Neural cell (in vitro differentiated cells): ENCODE measurements around the gene PPIAL4G. TPM values are rescaled to one million over a fixed set of nuclear protein-coding genes. Genes with fewer than 3 reads are reported as not detected.
"Not testable (repeated sequence)": the region's sequence is repeated elsewhere in the genome, so short reads cannot be mapped to it uniquely, and the experiment has no call there.

Experiments used
- H2AFZ ChIP-seq: fragments of 200-600, 300-800 bp; sonication (generic), shearing (Covaris generic); 2 replicates; pipeline ENCODE4 v1.6.0; 2014; ENCODE audit warnings: low read depth, mild to moderate bottlenecking, antibody characterized with exemption, low read length, moderate library complexity
- H3F3A ChIP-seq: fragments of 200-600 bp; shearing (Covaris generic); 2 replicates; pipeline ENCODE4 v1.6.1; 2016; ENCODE audit warnings: mild to moderate bottlenecking, moderate library complexity, mixed read lengths, antibody characterized with exemption, low read length; ENCODE audit not compliant: insufficient read depth, poor library complexity, severe bottlenecking
- H3K27ac ChIP-seq: fragments of 200-600, 300-800 bp; sonication (generic), shearing (Covaris generic); 2 replicates; pipeline ENCODE4 v1.5.1; 2014; ENCODE audit warnings: mild to moderate bottlenecking, low read length, moderate library complexity
- H3K27me3 ChIP-seq: fragments of 300-800, 200-600 bp; sonication (generic), shearing (Covaris generic); 2 replicates; pipeline ENCODE4 v1.6.0; 2014; ENCODE audit warnings: mild to moderate bottlenecking, low read depth, low read length, moderate library complexity; ENCODE audit not compliant: insufficient read depth
- H3K36me3 ChIP-seq: fragments of 300-800, 200-600 bp; sonication (generic), shearing (Covaris generic); 2 replicates; pipeline ENCODE4 v1.5.1; 2014; ENCODE audit warnings: mild to moderate bottlenecking, antibody characterized with exemption, low read length, moderate library complexity; ENCODE audit not compliant: insufficient read depth
- H3K4me2 ChIP-seq: fragments of 300-800, 200-600 bp; sonication (generic), shearing (Covaris generic); 2 replicates; pipeline ENCODE4 v1.6.0; 2014; ENCODE audit warnings: mild to moderate bottlenecking, low read length
- H3K4me3 ChIP-seq: fragments of 300-800, 200-600 bp; sonication (generic), shearing (Covaris generic); 2 replicates; pipeline ENCODE4 v1.5.1; 2014; ENCODE audit warnings: mild to moderate bottlenecking, low read length, moderate library complexity
- H3K79me2 ChIP-seq: fragments of 200-600 bp; shearing (Covaris generic); replicated peaks from 2 replicates; pipeline ENCODE4 v1.6.0; 2014; ENCODE audit warnings: mild to moderate bottlenecking, low read length, moderate library complexity; ENCODE audit not compliant: insufficient read depth
- H3K9ac ChIP-seq: fragments of 300-800, 200-600 bp; sonication (generic), shearing (Covaris generic); 2 replicates; pipeline ENCODE4 v1.6.1; 2016; ENCODE audit warnings: mild to moderate bottlenecking, low read length, mixed read lengths
- H3K9me2 ChIP-seq: fragments of 200-600 bp; shearing (Covaris generic); 2 replicates; pipeline ENCODE4 v1.6.1; 2016; ENCODE audit warnings: mild to moderate bottlenecking, low read length, mixed read lengths; ENCODE audit not compliant: insufficient read depth
- H3K9me3 ChIP-seq: fragments of 200-600, 300-800 bp; sonication (generic), shearing (Covaris generic); 2 replicates; pipeline ENCODE4 v1.6.1; 2016; ENCODE audit warnings: mild to moderate bottlenecking, mixed run types, low read length, moderate library complexity, mixed read lengths
- H4K20me1 ChIP-seq: fragments of 200-600 bp; shearing (Covaris generic); 2 replicates; pipeline ENCODE4 v1.6.1; 2016; ENCODE audit warnings: mild to moderate bottlenecking, mixed run types; ENCODE audit not compliant: insufficient read depth
- POLR2AphosphoS5 ChIP-seq: IDR thresholded peaks from 2 replicates; pipeline ENCODE4 v1.6.1; 2012
- SMC3 ChIP-seq: fragments of 450-650 bp; conservative IDR thresholded peaks from 2 replicates; pipeline ENCODE4 v1.6.1; 2014; ENCODE audit warnings: antibody characterized with exemption, mild to moderate bottlenecking, moderate library complexity; ENCODE audit not compliant: poor library complexity
- polyA plus RNA-seq: library from polyadenylated mRNA; depleted of rRNA; stranded (reverse); fragments of >200 nt; gene quantifications from 2 replicates; pipeline ENCODE4 v1.2.3, GENCODE V29; 2014

Gene PPIAL4G
- polyA plus RNA-seq, 1 donor from 2014 or later: not detected

GRCh38 chr1:148522561-148523204 lies 39.6 kb upstream of the PPIAL4G start:
- not testable (repeated sequence) for H3K36me3 ChIP-seq, H2AFZ ChIP-seq, H4K20me1 ChIP-seq, H3K79me2 ChIP-seq, H3K9me3 ChIP-seq, H3K4me2 ChIP-seq, H3F3A ChIP-seq, H3K9me2 ChIP-seq, H3K27me3 ChIP-seq
- H3K27ac ChIP-seq: peak overlapping the region; percentile 67
- H3K9ac ChIP-seq: peak overlapping the region; percentile 45
- peak; percentile 97 for TF ChIP-seq POLR2AphosphoS5
- peak; percentile 15 for TF ChIP-seq SMC3
- peak overlapping the region; percentile 60 for H3K4me3 ChIP-seq

GRCh38 chr1:148522072-148522471 lies 39.0 kb upstream of the PPIAL4G start:
- not testable (repeated sequence) for H3F3A ChIP-seq, H3K9me2 ChIP-seq, H3K4me3 ChIP-seq, H2AFZ ChIP-seq, H3K9ac ChIP-seq, H4K20me1 ChIP-seq, H3K27me3 ChIP-seq, H3K79me2 ChIP-seq, H3K36me3 ChIP-seq, H3K4me2 ChIP-seq, H3K9me3 ChIP-seq
- H3K27ac ChIP-seq: peak overlapping the region; percentile 44

DNA sequence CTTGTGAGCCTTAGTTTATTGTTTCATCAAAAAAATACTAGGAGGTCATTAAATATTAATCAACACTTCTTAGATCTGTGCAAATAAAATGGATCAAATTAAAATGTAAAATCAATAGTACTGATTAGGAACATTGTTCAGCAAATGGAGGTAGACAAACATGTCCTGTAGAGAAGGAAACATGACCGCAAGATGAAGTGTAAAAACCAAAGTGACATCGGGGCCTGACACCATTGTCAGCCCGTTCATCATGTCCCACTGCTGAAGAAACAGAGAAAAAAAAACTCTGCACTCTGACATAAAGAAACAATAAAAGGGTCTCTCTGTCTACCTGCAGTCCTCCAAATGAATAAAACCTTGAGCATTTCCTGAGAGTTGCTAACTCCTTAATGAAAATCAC lies 31.2 kb upstream of the PPIAL4G start:
- not testable (repeated sequence) for H3K36me3 ChIP-seq, H3K9me3 ChIP-seq, H3K9ac ChIP-seq, H3F3A ChIP-seq, H2AFZ ChIP-seq, H3K4me2 ChIP-seq, H3K9me2 ChIP-seq, H3K27me3 ChIP-seq, H4K20me1 ChIP-seq, H3K79me2 ChIP-seq, H3K27ac ChIP-seq, H3K4me3 ChIP-seq

GRCh38 chr1:148512571-148513184 lies 29.6 kb upstream of the PPIAL4G start:
- not testable (repeated sequence) for H3K27me3 ChIP-seq, H3K9ac ChIP-seq, H3K36me3 ChIP-seq, H3K4me2 ChIP-seq, H3K79me2 ChIP-seq, H4K20me1 ChIP-seq, H3K9me3 ChIP-seq, H2AFZ ChIP-seq, H3K9me2 ChIP-seq, H3K4me3 ChIP-seq, H3K27ac ChIP-seq, H3F3A ChIP-seq

DNA sequence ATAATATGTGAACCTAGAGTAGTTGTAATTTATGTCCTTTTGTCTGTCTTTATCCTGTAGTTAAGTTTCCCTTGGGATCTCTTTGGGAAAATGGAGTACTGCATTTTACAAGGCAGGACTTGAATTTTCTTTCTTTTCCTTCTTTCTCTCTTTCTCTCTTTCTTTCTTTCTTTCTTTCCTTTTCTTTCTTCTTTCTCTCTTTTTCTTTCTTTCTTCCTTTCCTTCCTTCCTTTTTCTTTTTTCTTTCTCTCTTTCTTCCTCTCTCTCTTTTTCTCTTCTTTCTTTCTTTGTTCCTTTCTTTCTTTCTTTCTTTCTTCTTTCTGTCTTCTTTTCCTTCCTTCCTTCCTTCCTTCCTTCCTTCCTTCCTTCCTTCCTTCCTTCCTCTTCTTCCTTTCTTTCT lies 10.8 kb upstream of the PPIAL4G start:
- not testable (repeated sequence) for H3K79me2 ChIP-seq, H3K4me2 ChIP-seq, H3K9me3 ChIP-seq, H3F3A ChIP-seq, H3K27ac ChIP-seq, H3K9me2 ChIP-seq, H3K27me3 ChIP-seq, H3K36me3 ChIP-seq, H3K4me3 ChIP-seq, H3K9ac ChIP-seq, H2AFZ ChIP-seq, H4K20me1 ChIP-seq

DNA sequence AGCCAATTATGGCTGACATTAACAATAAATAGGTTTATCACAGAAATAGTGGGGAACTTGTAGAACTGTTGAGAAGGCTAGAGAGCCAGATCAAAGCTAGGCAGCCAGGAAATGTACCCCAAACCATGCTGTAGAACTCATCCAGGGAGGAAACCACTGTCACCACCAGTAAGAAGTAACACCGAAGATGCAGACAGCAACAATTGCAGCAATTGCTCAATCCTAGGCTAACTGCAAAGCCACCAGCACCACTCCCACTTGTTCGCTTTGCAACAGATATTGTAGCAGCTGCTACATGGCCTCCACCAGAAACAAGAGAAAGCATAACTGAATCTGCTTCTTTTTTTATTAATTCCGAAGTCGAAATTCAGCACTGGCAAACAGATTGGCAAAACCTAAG lies 2.0 kb downstream of the PPIAL4G start:
- H3K9me3 ChIP-seq, H3F3A ChIP-seq, H3K27ac ChIP-seq, H3K79me2 ChIP-seq, H4K20me1 ChIP-seq, H3K4me2 ChIP-seq, H3K36me3 ChIP-seq, H3K4me3 ChIP-seq, H3K9me2 ChIP-seq, H3K27me3 ChIP-seq, H3K9ac ChIP-seq, H2AFZ ChIP-seq: not testable (repeated sequence)

DNA sequence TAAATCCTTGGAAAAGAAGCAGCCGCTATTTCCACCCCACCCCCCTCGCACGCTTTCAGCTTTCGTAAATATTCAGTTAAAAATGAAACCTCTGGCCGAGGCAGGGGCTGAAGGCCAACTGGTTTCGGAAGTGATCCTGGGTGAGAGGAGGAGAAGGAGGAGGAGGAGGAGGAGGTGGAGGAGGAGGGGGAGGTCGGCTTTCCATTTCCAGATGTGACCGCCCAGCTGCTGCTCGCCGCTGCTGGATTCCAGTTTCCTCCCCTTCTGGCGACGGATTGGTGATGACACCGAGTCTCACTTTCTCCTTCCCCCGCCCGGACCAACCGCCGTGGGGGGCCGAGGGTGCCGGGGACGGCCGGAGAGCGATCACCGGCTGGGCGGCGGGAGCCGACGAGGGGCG lies 23.4 kb downstream of the PPIAL4G start:
- H3K36me3 ChIP-seq, H4K20me1 ChIP-seq, H3K9me2 ChIP-seq, H3K9ac ChIP-seq, H3K79me2 ChIP-seq, H3K27ac ChIP-seq, H2AFZ ChIP-seq, H3K27me3 ChIP-seq, H3K4me2 ChIP-seq, H3F3A ChIP-seq, H3K9me3 ChIP-seq: not testable (repeated sequence)
- peak overlapping the region; percentile 64 for H3K4me3 ChIP-seq
